ENCODE results near the gene TMOD2.

Gene TMOD2

GRCh38 chr15:51809457-51809856 lies 58.1 kb downstream of the TMOD2 start:
- no peak for DNase-seq

GRCh38 chr15:51812598-51812997 lies 61.2 kb downstream of the TMOD2 start:
- DNase-seq: no peak

- DNase-seq: no peak
Observed at GRCh38 chr15:51814606-51815005, 63.2 kb downstream of the TMOD2 start.

GRCh38 chr15:51816611-51817010 lies 65.2 kb downstream of the TMOD2 start:
- DNase-seq: no peak

- DNase-seq: no peak
Observed at GRCh38 chr15:51818150-51818549, 66.8 kb downstream of the TMOD2 start.

- no peak for DNase-seq
Observed at GRCh38 chr15:51825698-51826097, 74.3 kb downstream of the TMOD2 start.

- DNase-seq: peak in 1 of 58 donors; percentile 18
Observed at GRCh38 chr15:51828621-51829375, 77.4 kb downstream of the TMOD2 start.

- DNase-seq: peak in 57 of 58 donors; percentile 66 to 94 (median 87)
Observed at GRCh38 chr15:51829376-51830275, 78.2 kb downstream of the TMOD2 start, which contains the start of gene TMOD3. TSS of gene TMOD3 (plus strand) at chr15:51829653. CDS start at chr15:51862885, 33,232 bp downstream.

- DNase-seq: peak in 3 of 58 donors; percentile 32 to 58 (median 58)
Observed at GRCh38 chr15:51830276-51830806, 78.9 kb downstream of the TMOD2 start.

- DNase-seq: no peak
Observed at GRCh38 chr15:51833772-51834171, 82.4 kb downstream of the TMOD2 start.

- peak in 1 of 58 donors; percentile 19 for DNase-seq
Observed at GRCh38 chr15:51837792-51838251, 86.4 kb downstream of the TMOD2 start.

GRCh38 chr15:51838270-51838669 lies 86.9 kb downstream of the TMOD2 start:
- DNase-seq: no peak

- DNase-seq: no peak
Observed at GRCh38 chr15:51840692-51841091, 89.3 kb downstream of the TMOD2 start.

- no peak for DNase-seq
Observed at GRCh38 chr15:51841406-51842040, 90.1 kb downstream of the TMOD2 start.

GRCh38 chr15:51842265-51842664 lies 90.9 kb downstream of the TMOD2 start:
- DNase-seq: no peak

GRCh38 chr15:51842852-51843737 lies 91.7 kb downstream of the TMOD2 start:
- no peak for DNase-seq

- no peak for DNase-seq
Observed at GRCh38 chr15:51844747-51845426, 93.5 kb downstream of the TMOD2 start.

- no peak for DNase-seq
Observed at GRCh38 chr15:51846066-51846462, 94.7 kb downstream of the TMOD2 start.

GRCh38 chr15:51846463-51847230 lies 95.2 kb downstream of the TMOD2 start:
- no peak for DNase-seq
